Fibroblast of the aortic adventitia (primary cell): ENCODE results near the gene NEK3. TPM values are rescaled to one million over a fixed set of nuclear protein-coding genes. Genes with fewer than 3 reads are reported as not detected.

Experiments used
- DNase-seq: peaks from one replicate; pipeline ENCODE4 v3.0.0-alpha.2; 2010; ENCODE audit warnings: low read depth
- H3K4me3 ChIP-seq: 2 replicates; pipeline ENCODE4 v1.5.1; 2011; ENCODE audit warnings: low read depth, mild to moderate bottlenecking, control low read depth, low read length, moderate library complexity
- total RNA-seq: library from RNA; depleted of rRNA; stranded (reverse); fragments of >200 nt; gene quantifications from 2 replicates; pipeline ENCODE4 v1.2.3, GENCODE V29; 2012; ENCODE audit warnings: low replicate concordance
- TF ChIP-seq, protein P1 (sequence below): IDR thresholded peaks from 2 replicates; pipeline ENCODE4 v1.5.1; 2011; ENCODE audit warnings: mild to moderate bottlenecking, low read length, control low read depth, inconsistent platforms; ENCODE audit not compliant: insufficient read depth

The NEK3 gene
- total RNA-seq, 1 donor, result 12.3 TPM

- no peak for DNase-seq
- TF ChIP-seq, protein P1, sequence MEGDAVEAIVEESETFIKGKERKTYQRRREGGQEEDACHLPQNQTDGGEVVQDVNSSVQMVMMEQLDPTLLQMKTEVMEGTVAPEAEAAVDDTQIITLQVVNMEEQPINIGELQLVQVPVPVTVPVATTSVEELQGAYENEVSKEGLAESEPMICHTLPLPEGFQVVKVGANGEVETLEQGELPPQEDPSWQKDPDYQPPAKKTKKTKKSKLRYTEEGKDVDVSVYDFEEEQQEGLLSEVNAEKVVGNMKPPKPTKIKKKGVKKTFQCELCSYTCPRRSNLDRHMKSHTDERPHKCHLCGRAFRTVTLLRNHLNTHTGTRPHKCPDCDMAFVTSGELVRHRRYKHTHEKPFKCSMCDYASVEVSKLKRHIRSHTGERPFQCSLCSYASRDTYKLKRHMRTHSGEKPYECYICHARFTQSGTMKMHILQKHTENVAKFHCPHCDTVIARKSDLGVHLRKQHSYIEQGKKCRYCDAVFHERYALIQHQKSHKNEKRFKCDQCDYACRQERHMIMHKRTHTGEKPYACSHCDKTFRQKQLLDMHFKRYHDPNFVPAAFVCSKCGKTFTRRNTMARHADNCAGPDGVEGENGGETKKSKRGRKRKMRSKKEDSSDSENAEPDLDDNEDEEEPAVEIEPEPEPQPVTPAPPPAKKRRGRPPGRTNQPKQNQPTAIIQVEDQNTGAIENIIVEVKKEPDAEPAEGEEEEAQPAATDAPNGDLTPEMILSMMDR, result no peak
- no peak overlapping the region for H3K4me3 ChIP-seq
These were observed 1.8 kb upstream of the NEK3 start for GRCh38 chr13:52161181-52161646.

DNA sequence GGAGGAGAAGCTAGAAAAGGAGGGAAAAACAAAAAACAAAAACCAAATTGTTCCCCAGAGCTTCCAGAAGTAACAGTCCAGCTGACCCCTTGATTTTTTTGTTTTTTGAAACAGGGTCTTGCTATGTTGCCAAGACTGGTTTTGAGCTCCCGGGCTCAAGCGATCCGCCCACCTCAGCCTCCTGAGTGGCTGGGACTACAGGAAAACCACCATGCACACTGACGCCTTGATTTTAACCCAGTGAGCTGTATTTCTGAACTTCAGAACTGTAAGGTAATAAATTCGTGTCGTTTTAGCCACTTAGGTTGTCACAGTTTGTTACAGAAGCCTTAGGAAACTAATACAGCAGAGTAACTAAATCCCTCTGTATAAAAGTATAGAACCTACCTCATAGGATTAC, 1.1 kb upstream of the NEK3 start:
- TF ChIP-seq, protein P1, result no peak
- no peak for DNase-seq
- H3K4me3 ChIP-seq, result no peak overlapping the region

GRCh38 chr13:52160053-52160452, 656 bp upstream of the NEK3 start:
- no peak overlapping the region for H3K4me3 ChIP-seq
- TF ChIP-seq, protein P1, result no peak
- DNase-seq, result no peak

DNA sequence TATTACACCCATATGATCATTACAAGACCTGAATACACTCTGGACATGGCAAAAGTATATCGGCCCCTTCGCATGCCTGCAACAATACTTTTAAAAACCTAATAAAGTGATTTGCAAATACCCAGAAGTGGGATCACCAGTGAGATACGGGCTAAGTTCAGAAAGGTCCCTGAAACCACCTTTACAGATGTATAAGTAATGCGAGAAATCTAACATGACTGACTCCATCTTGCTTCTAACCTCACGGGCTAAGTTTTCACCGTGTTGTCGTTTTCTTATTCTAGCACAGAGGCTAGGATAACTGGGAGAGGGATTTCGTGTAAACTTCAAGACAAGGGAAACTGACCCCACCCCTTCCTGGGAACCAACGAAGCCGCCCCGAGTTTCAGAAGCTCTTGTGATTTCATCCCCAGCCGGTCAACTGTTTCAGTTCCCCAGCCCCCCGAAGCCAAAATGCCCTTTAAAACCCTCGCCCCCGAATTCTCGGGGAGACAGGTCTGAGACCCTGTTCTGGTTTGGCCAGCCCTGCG, 703 bp downstream of the NEK3 start:
- DNase-seq, result peak; percentile 62
- peak overlapping the region; percentile 78 for H3K4me3 ChIP-seq
- TF ChIP-seq, protein P1, result no peak

DNA sequence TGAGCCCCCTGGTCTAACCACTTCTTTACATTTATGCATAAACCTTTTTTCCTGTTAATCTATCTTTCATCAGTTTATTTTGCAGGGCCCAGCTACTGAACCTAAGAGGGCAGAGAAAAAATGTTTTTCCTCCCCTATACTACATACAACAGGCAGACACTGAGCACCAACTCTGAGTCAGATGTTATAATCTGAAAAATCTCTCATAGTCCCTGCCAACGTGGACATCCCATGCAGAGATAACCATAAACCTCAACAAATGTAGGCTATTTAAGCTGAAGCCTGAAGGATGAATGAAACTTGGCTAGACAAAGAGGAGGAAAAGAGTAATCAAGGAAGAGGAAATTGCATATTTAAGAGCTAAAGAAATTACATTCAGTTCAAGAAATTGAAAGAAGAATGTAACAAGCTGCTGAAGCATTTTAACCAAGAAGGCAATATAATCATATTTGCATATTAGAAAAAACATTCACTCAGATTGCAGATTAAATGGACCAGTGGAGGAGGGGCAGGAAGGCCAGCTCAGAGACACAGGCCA, 2.6 kb downstream of the NEK3 start:
- H3K4me3 ChIP-seq, result no peak overlapping the region
- TF ChIP-seq, protein P1, result no peak
- DNase-seq, result peak; percentile 63

DNA sequence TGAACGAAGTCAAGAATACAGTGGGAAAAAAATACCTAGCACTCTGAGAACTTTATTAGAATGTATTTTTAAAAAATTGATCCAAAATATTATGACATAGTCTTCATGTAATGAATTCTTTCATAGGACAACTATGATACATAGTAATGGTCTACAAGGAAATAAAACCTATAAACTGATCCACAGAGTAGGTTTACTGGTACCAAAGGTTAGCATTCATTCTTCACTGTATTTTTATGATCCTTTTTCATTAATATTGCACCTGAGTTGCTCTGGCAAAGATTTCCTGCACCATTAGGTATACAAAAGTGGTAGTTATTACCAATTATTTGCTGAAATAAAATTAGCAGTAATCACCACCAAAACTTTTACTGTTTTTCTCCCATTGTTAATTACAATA, 4.2 kb downstream of the NEK3 start:
- H3K4me3 ChIP-seq, result no peak overlapping the region
- DNase-seq, result no peak
- TF ChIP-seq, protein P1, result no peak

DNA sequence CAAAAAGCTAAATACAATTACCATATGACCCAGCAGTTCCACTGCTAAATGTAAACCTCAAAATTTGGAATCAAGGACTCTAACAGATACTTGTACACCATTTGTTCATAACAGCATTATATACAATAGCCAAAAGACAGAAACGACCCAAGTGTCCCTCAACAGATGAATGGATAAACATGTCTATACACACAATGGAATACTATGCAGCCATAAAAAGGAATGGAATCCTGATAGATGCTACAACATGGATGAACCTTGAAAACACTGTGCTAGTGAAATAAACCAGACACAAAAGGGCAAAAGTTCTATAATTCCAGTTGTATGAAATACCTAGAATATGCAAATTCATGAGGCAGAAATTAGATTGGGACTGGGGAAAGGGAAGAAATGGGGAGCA, 12.2 kb downstream of the NEK3 start:
- H3K4me3 ChIP-seq, result no peak overlapping the region
- DNase-seq, result no peak
- TF ChIP-seq, protein P1, result no peak
